ENCODE measurements around the gene LSR. TPM values are rescaled to one million over a fixed set of nuclear protein-coding genes. Genes with fewer than 3 reads are reported as not detected.

LSR gene
- total RNA-seq, 1 experiment from 2014 or later = 152 TPM

GRCh38 chr19:35206379-35206778, 42.4 kb upstream of the LSR start:
- Histone ChIP-seq H3K27me3 (ENCODE audit: insufficient read depth, low read length) (no peaks in the 10 kb centered on the region), H4K8ac (replicated peaks; ENCODE audit: insufficient read length, low read depth, low read length) (no peak overlapping the region), H3K79me2 (ENCODE audit: insufficient read depth, low read length) (no peaks in the 10 kb centered on the region), H2BK20ac (ENCODE audit: low read depth, low read length, poor library complexity, severe bottlenecking) (no peak overlapping the region), H2BK120ac (ENCODE audit: low read depth, low read length, poor library complexity, severe bottlenecking) (no peak overlapping the region), H3K23ac (ENCODE audit: insufficient read length, low read depth, low read length) (no peak overlapping the region), H3K79me1 (ENCODE audit: insufficient read depth, low read depth, low read length, poor library complexity, severe bottlenecking) (no peaks in the 10 kb centered on the region), H2AK5ac (ENCODE audit: insufficient read length, low read length) (no peak overlapping the region), H3K9me3 (ENCODE audit: control insufficient read depth, low read depth, low read length) (no peaks in the 10 kb centered on the region), H2BK5ac (ENCODE audit: insufficient read length, low read length) (no peak overlapping the region), H4K20me1 (ENCODE audit: control insufficient read depth, insufficient read depth, insufficient read length) (no peaks in the 10 kb centered on the region), H3K4me1 (ENCODE audit: insufficient read depth, low read length) (peaks cover 12% of the 10 kb centered on the region), H3T11ph (ENCODE audit: low read length) (no peak overlapping the region), H3K14ac (ENCODE audit: insufficient read depth, low read length) (no peak overlapping the region), H3K4ac (ENCODE audit: low read depth, low read length) (no peak overlapping the region), H3K9ac (ENCODE audit: extremely low read depth, insufficient read length, low read length) (no peak overlapping the region), H2AFZ (ENCODE audit: low read length) (no peak overlapping the region), H2BK12ac (ENCODE audit: insufficient read length, low read depth, low read length) (peak overlapping the region; percentile 70), H3K23me2 (ENCODE audit: insufficient read length, low read depth, low read length, poor library complexity, severe bottlenecking) (no peaks in the 10 kb centered on the region), H3K56ac (ENCODE audit: insufficient read length, low read depth, low read length) (no peak overlapping the region), H3K27ac (ENCODE audit: insufficient read length, low read depth, low read length) (no peak overlapping the region), H4K5ac (ENCODE audit: insufficient read length, low read depth, low read length) (no peak overlapping the region), H3K4me2 (ENCODE audit: insufficient read depth, insufficient read length, low read length) (no peak overlapping the region), H3K18ac (ENCODE audit: insufficient read length, low read depth, low read length) (no peak overlapping the region), H2BK15ac (ENCODE audit: low read depth, low read length) (no peak overlapping the region), H4K91ac (ENCODE audit: insufficient read length, low read depth, low read length) (no peak overlapping the region)
- H3K9me3 Mint-ChIP-seq = no peaks in the 10 kb centered on the region; a peak in 3 of 5 replicates
- H3K27ac Mint-ChIP-seq = peak overlapping the region in 1 of 3 experiments; percentile 32; a peak in 1 of 7 replicates
- H3K27me3 Mint-ChIP-seq (ENCODE audit: low read depth) = no peaks in the 10 kb centered on the region; the same call in 1 of the 2 replicates
- TF ChIP-seq CTCF (conservative IDR thresholded peaks at IDR 0.05) = no peak
- WGBS (ENCODE audit: extremely low coverage, insufficient read length, low lambda C conversion rate) = no CpG with 5 or more reads among the region's 5 CpGs
- no peaks in the 10 kb centered on the region; a peak in 1 of 7 replicates for H3K36me3 Mint-ChIP-seq (ENCODE audit: insufficient read depth in 1 of 3, low read depth in 3 of 3)
- no peak for DNase-seq
- H3K4me3 Mint-ChIP-seq = no peak overlapping the region
- H3K4me1 Mint-ChIP-seq = peaks cover 42 to 47% of the 10 kb centered on the region in 2 experiments
